ENCODE data around the gene ZYX. TPM values are rescaled to one million over a fixed set of nuclear protein-coding genes. Genes with fewer than 3 reads are reported as not detected.

Gene ZYX
- total RNA-seq, 1 experiment from 2014 or later: 179 TPM

GRCh38 chr7:143433759-143434158, 52.6 kb downstream of the ZYX start:
- ChIA-PET CTCF (no interaction called here), POLR2A (interaction anchor here (0.6 kb wide), 1 partner anchor 90 kb away, joined by 3 read pairs; no protein-coding TSS in a partner anchor)
- Mint-ChIP-seq H3K27ac (no peak overlapping the region), H3K4me1 (peaks cover 22% of the 10 kb centered on the region), H3K36me3 (no peaks in the 10 kb centered on the region; the same call in 1 of the 2 replicates), H3K4me3 (no peak overlapping the region), H3K27me3 (ENCODE audit: low read depth) (no peaks in the 10 kb centered on the region), H3K9me3 (peaks cover 3% of the 10 kb centered on the region; the same call in 1 of the 2 replicates)
- DNase-seq (ENCODE audit: low spot score) (no peak), ATAC-seq (no peak)
- TF ChIP-seq IRF1 (CRISPR knock-in tag; IDR thresholded peaks at IDR 0.05) (no peak), ETV6 (CRISPR knock-in tag; IDR thresholded peaks at IDR 0.05) (no peak), JAZF1 (CRISPR knock-in tag; IDR thresholded peaks at IDR 0.05) (no peak), NR2C2 (CRISPR knock-in tag; IDR thresholded peaks at IDR 0.05) (no peak), IRF2 (CRISPR knock-in tag; IDR thresholded peaks at IDR 0.05; ENCODE audit: borderline replicate concordance, low read depth) (no peak), PREB (CRISPR knock-in tag; IDR thresholded peaks at IDR 0.05; ENCODE audit: borderline replicate concordance) (no peak)
- TF ChIP-seq, protein P1, sequence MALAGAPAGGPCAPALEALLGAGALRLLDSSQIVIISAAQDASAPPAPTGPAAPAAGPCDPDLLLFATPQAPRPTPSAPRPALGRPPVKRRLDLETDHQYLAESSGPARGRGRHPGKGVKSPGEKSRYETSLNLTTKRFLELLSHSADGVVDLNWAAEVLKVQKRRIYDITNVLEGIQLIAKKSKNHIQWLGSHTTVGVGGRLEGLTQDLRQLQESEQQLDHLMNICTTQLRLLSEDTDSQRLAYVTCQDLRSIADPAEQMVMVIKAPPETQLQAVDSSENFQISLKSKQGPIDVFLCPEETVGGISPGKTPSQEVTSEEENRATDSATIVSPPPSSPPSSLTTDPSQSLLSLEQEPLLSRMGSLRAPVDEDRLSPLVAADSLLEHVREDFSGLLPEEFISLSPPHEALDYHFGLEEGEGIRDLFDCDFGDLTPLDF (CRISPR knock-in tag; IDR thresholded peaks at IDR 0.05): no peak
- TF ChIP-seq, protein P2, sequence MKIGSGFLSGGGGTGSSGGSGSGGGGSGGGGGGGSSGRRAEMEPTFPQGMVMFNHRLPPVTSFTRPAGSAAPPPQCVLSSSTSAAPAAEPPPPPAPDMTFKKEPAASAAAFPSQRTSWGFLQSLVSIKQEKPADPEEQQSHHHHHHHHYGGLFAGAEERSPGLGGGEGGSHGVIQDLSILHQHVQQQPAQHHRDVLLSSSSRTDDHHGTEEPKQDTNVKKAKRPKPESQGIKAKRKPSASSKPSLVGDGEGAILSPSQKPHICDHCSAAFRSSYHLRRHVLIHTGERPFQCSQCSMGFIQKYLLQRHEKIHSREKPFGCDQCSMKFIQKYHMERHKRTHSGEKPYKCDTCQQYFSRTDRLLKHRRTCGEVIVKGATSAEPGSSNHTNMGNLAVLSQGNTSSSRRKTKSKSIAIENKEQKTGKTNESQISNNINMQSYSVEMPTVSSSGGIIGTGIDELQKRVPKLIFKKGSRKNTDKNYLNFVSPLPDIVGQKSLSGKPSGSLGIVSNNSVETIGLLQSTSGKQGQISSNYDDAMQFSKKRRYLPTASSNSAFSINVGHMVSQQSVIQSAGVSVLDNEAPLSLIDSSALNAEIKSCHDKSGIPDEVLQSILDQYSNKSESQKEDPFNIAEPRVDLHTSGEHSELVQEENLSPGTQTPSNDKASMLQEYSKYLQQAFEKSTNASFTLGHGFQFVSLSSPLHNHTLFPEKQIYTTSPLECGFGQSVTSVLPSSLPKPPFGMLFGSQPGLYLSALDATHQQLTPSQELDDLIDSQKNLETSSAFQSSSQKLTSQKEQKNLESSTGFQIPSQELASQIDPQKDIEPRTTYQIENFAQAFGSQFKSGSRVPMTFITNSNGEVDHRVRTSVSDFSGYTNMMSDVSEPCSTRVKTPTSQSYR (CRISPR knock-in tag; IDR thresholded peaks at IDR 0.05): no peak

DNA sequence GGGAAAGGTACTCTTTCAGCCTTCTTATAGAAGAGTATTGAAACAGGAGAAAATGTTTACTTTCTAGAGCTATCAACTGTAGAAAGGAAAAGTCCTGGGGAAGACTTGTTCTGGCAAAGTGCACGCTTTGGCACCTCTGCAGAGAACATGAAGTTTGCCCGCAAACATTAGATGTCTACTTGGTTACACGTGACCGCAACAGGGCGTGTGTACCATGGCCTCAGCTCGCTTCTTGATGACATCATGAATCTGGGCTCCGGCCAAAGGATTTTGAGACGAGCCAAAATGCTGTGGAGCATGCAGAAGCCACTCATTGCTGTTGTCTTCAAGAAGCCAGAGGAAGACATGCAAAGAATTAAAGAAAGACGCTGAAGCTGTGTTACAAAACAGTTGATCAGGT, 53.5 kb downstream of the ZYX start:
- ChIA-PET POLR2A (no interaction called here), CTCF (interaction anchor here (1.3 kb wide), 1 partner anchor 18 kb away, joined by 3 read pairs; no protein-coding TSS in a partner anchor)
- Mint-ChIP-seq H3K9me3 (peaks cover 3% of the 10 kb centered on the region; the same call in 1 of the 2 replicates), H3K27ac (no peak overlapping the region), H3K4me1 (peaks cover 22% of the 10 kb centered on the region), H3K4me3 (no peak overlapping the region), H3K36me3 (no peaks in the 10 kb centered on the region; the same call in 1 of the 2 replicates), H3K27me3 (ENCODE audit: low read depth) (no peaks in the 10 kb centered on the region)
- DNase-seq (ENCODE audit: low spot score) (no peak), ATAC-seq (no peak)
- TF ChIP-seq CREM (CRISPR knock-in tag; IDR thresholded peaks at IDR 0.05) (no peak), RELA (CRISPR knock-in tag; IDR thresholded peaks at IDR 0.05; ENCODE audit: borderline replicate concordance) (no peak), ZNF671 (CRISPR knock-in tag; IDR thresholded peaks at IDR 0.05) (no peak), MYBL2 (CRISPR knock-in tag; IDR thresholded peaks at IDR 0.05) (no peak), CBFB (CRISPR knock-in tag; IDR thresholded peaks at IDR 0.05; ENCODE audit: low read depth) (no peak), ESRRA (CRISPR knock-in tag; IDR thresholded peaks at IDR 0.05; ENCODE audit: borderline replicate concordance) (no peak)

- Mint-ChIP-seq H3K4me1 (peaks cover 22% of the 10 kb centered on the region), H3K36me3 (no peaks in the 10 kb centered on the region; the same call in 1 of the 2 replicates), H3K27ac (peak overlapping the region; percentile 92), H3K9me3 (peaks cover 3% of the 10 kb centered on the region; the same call in 1 of the 2 replicates), H3K27me3 (ENCODE audit: low read depth) (no peaks in the 10 kb centered on the region; the same call in 1 of the 2 replicates), H3K4me3 (no peak overlapping the region)
- ChIA-PET POLR2A (interaction anchor here (0.7 kb wide), 1 partner anchor 30 kb away, joined by 3 read pairs; no protein-coding TSS in a partner anchor), CTCF (interaction anchor here (1.3 kb wide), 1 partner anchor 18 kb away, joined by 3 read pairs; no protein-coding TSS in a partner anchor)
- DNase-seq (ENCODE audit: low spot score) (no peak), ATAC-seq (no peak)
- TF ChIP-seq ZMAT4 (CRISPR knock-in tag; IDR thresholded peaks at IDR 0.05): no peak
- no peak for TF ChIP-seq CBFB (CRISPR knock-in tag; IDR thresholded peaks at IDR 0.05; ENCODE audit: low read depth)
- TF ChIP-seq CREM (CRISPR knock-in tag; IDR thresholded peaks at IDR 0.05): no peak
- TF ChIP-seq, protein P3, sequence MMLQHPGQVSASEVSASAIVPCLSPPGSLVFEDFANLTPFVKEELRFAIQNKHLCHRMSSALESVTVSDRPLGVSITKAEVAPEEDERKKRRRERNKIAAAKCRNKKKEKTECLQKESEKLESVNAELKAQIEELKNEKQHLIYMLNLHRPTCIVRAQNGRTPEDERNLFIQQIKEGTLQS (CRISPR knock-in tag; conservative IDR thresholded peaks at IDR 0.05): no peak
- TF ChIP-seq, protein P4, sequence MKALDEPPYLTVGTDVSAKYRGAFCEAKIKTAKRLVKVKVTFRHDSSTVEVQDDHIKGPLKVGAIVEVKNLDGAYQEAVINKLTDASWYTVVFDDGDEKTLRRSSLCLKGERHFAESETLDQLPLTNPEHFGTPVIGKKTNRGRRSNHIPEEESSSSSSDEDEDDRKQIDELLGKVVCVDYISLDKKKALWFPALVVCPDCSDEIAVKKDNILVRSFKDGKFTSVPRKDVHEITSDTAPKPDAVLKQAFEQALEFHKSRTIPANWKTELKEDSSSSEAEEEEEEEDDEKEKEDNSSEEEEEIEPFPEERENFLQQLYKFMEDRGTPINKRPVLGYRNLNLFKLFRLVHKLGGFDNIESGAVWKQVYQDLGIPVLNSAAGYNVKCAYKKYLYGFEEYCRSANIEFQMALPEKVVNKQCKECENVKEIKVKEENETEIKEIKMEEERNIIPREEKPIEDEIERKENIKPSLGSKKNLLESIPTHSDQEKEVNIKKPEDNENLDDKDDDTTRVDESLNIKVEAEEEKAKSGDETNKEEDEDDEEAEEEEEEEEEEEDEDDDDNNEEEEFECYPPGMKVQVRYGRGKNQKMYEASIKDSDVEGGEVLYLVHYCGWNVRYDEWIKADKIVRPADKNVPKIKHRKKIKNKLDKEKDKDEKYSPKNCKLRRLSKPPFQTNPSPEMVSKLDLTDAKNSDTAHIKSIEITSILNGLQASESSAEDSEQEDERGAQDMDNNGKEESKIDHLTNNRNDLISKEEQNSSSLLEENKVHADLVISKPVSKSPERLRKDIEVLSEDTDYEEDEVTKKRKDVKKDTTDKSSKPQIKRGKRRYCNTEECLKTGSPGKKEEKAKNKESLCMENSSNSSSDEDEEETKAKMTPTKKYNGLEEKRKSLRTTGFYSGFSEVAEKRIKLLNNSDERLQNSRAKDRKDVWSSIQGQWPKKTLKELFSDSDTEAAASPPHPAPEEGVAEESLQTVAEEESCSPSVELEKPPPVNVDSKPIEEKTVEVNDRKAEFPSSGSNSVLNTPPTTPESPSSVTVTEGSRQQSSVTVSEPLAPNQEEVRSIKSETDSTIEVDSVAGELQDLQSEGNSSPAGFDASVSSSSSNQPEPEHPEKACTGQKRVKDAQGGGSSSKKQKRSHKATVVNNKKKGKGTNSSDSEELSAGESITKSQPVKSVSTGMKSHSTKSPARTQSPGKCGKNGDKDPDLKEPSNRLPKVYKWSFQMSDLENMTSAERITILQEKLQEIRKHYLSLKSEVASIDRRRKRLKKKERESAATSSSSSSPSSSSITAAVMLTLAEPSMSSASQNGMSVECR (CRISPR knock-in tag; IDR thresholded peaks at IDR 0.05; ENCODE audit: borderline replicate concordance): no peak
- no peak for TF ChIP-seq ZNF138 (CRISPR knock-in tag; conservative IDR thresholded peaks at IDR 0.05)
Measured at GRCh38 chr7:143435266-143435665, 54.1 kb downstream of the ZYX start.

Data from WTC11 (cell line).